ENCODE data around the gene TBX1.

- TF ChIP-seq CTCF (IDR thresholded peaks at IDR 0.05) (no peak), POLR2A (IDR thresholded peaks at IDR 0.05) (no peak), POLR2AphosphoS5 (IDR thresholded peaks at IDR 0.05) (no peak), EP300 (IDR thresholded peaks at IDR 0.05) (no peak)
Measured at GRCh38 chr22:19748991-19749664, 11.4 kb upstream of the TBX1 start.
